GM18870 (cell line): ENCODE results near the gene GNPTG.

Experiments
- ATAC-seq: cut with Tn5 transposase; IDR thresholded peaks from one replicate; pipeline ENCODE4 v1.9.1; 2021; ENCODE audit warnings: moderate library complexity; ENCODE audit not compliant: unreplicated experiment

GNPTG gene

GRCh38 chr16:1367486-1368174 lies 15.9 kb downstream of the GNPTG start:
- no peak for ATAC-seq

GRCh38 chr16:1371054-1371978 lies 19.6 kb downstream of the GNPTG start:
- no peak for ATAC-seq

- no peak for ATAC-seq
These were observed 20.7 kb downstream of the GNPTG start for GRCh38 chr16:1372292-1372950.

- no peak for ATAC-seq
These were observed 22.9 kb downstream of the GNPTG start for GRCh38 chr16:1374418-1375297.

GRCh38 chr16:1375298-1375640 lies 23.5 kb downstream of the GNPTG start:
- ATAC-seq = no peak

GRCh38 chr16:1375741-1376410 lies 24.1 kb downstream of the GNPTG start:
- no peak for ATAC-seq

GRCh38 chr16:1377406-1378010 lies 25.8 kb downstream of the GNPTG start:
- ATAC-seq = no peak

GRCh38 chr16:1378087-1378803 lies 26.5 kb downstream of the GNPTG start:
- no peak for ATAC-seq

- no peak for ATAC-seq
These were observed 27.1 kb downstream of the GNPTG start for GRCh38 chr16:1378804-1379303.

- no peak for ATAC-seq
These were observed 27.8 kb downstream of the GNPTG start for GRCh38 chr16:1379304-1380076.

GRCh38 chr16:1380195-1380594 lies 28.5 kb downstream of the GNPTG start:
- ATAC-seq = no peak

GRCh38 chr16:1381612-1382406 lies 30.1 kb downstream of the GNPTG start:
- no peak for ATAC-seq

GRCh38 chr16:1383556-1383955 lies 31.8 kb downstream of the GNPTG start:
- no peak for ATAC-seq

GRCh38 chr16:1385232-1385631 lies 33.5 kb downstream of the GNPTG start:
- no peak for ATAC-seq

GRCh38 chr16:1387331-1387730 lies 35.6 kb downstream of the GNPTG start:
- no peak for ATAC-seq

GRCh38 chr16:1389762-1390161 lies 38.0 kb downstream of the GNPTG start:
- no peak for ATAC-seq

- no peak for ATAC-seq
These were observed 38.6 kb downstream of the GNPTG start for GRCh38 chr16:1390239-1390779.
